GM19455 (cell line): Measurements from ENCODE around the gene AKAP6.

ENCODE experiments used
- ATAC-seq: cut with Tn5 transposase; IDR thresholded peaks from one replicate; pipeline ENCODE4 v1.9.1; 2021; ENCODE audit not compliant: unreplicated experiment

The AKAP6 gene

GRCh38 chr14:32650030-32650429, 320.9 kb downstream of the AKAP6 start:
- ATAC-seq, result no peak

GRCh38 chr14:32650665-32651064, 321.6 kb downstream of the AKAP6 start:
- ATAC-seq, result no peak

- no peak for ATAC-seq
Measured at GRCh38 chr14:32654106-32654505, 325.0 kb downstream of the AKAP6 start.

GRCh38 chr14:32656601-32657000, 327.5 kb downstream of the AKAP6 start:
- no peak for ATAC-seq

GRCh38 chr14:32657081-32657480, 328.0 kb downstream of the AKAP6 start:
- ATAC-seq, result no peak

- ATAC-seq, result no peak
Measured at GRCh38 chr14:32661216-32661615, 332.1 kb downstream of the AKAP6 start.

- no peak for ATAC-seq
Measured at GRCh38 chr14:32662211-32662610, 333.1 kb downstream of the AKAP6 start.

- ATAC-seq, result no peak
Measured at GRCh38 chr14:32666308-32666707, 337.2 kb downstream of the AKAP6 start.

GRCh38 chr14:32667287-32667686, 338.2 kb downstream of the AKAP6 start:
- ATAC-seq, result no peak

GRCh38 chr14:32667791-32668190, 338.7 kb downstream of the AKAP6 start:
- ATAC-seq, result no peak

- no peak for ATAC-seq
Measured at GRCh38 chr14:32669391-32669790, 340.3 kb downstream of the AKAP6 start.

- no peak for ATAC-seq
Measured at GRCh38 chr14:32675433-32675832, 346.3 kb downstream of the AKAP6 start.

- no peak for ATAC-seq
Measured at GRCh38 chr14:32677129-32677780, 348.2 kb downstream of the AKAP6 start.

GRCh38 chr14:32678088-32678487, 349.0 kb downstream of the AKAP6 start:
- no peak for ATAC-seq

GRCh38 chr14:32679927-32680612, 351.0 kb downstream of the AKAP6 start:
- ATAC-seq, result no peak

GRCh38 chr14:32681598-32681997, 352.5 kb downstream of the AKAP6 start:
- ATAC-seq, result no peak

GRCh38 chr14:32682214-32682613, 353.1 kb downstream of the AKAP6 start:
- no peak for ATAC-seq

- ATAC-seq, result no peak
Measured at GRCh38 chr14:32683679-32684078, 354.6 kb downstream of the AKAP6 start.

- ATAC-seq, result no peak
Measured at GRCh38 chr14:32688941-32689340, 359.8 kb downstream of the AKAP6 start.

- no peak for ATAC-seq
Measured at GRCh38 chr14:32692441-32692840, 363.3 kb downstream of the AKAP6 start.

GRCh38 chr14:32693114-32693513, 364.0 kb downstream of the AKAP6 start:
- no peak for ATAC-seq

GRCh38 chr14:32694795-32695449, 365.8 kb downstream of the AKAP6 start:
- no peak for ATAC-seq
